GM19324 (cell line): ENCODE results near the gene MEGF6.

Experiments used
- ATAC-seq: cut with Tn5 transposase; IDR thresholded peaks from one replicate; pipeline ENCODE4 v1.9.1; 2021; ENCODE audit warnings: mild to moderate bottlenecking, moderate library complexity; ENCODE audit not compliant: unreplicated experiment, low FRiP score

MEGF6 gene

GRCh38 chr1:3454811-3455618 is 156.3 kb downstream of the MEGF6 start:
- ATAC-seq = no peak

DNA sequence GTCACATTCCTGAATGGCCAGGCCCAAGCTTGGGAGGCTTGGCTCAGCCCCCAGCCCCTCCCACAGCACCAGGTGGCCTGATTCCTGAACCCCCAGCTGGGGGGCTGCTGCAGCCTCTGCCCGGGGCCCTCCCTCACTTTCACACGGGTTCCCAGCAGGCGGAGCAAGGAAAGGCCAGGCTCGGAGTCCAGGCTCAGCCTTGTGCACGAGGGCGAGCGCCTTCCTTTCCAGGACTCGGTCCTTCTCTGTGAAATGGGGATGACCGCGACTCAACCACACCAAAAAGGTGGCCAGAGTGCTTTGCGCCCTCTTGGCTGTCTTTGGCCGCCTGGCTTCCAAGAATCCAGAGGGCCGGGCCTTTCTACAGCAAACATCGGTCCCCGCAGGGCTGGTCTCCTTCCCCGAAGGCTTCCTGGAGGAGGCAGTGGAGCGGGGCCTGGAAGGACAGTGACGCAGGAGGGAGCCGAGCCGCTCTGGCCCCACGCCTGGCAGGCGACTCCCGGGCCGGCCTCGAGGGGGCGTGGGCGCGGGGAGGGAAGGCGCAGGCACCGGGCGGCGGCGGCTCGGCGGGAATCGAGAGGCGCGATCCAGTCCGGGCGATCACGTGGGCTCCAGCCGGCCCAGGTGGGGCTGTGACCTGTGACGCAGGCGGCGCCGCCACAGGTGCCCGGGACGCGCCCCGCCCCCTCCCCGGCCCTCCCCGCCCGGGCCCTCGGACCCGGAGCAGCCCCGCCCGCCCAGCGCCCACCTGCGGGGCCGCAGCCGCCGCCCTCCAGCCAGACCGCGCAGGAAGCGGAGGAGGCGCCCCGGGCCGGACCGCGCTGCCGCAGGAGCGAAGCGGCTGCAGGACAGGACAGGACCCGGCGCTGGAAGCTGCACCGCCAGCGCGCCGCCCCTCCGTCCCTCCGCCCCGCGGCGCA is 157.2 kb downstream of the MEGF6 start, which contains the start of gene ARHGEF16:
TSS of gene ARHGEF16 (plus strand) at position 775 of the 920 bp plus-strand sequence. CDS start 8,420 bp downstream, outside the sequence.
- ATAC-seq = no peak

- no peak for ATAC-seq
These were observed 158.0 kb downstream of the MEGF6 start for GRCh38 chr1:3453203-3453761.

GRCh38 chr1:3452866-3453175 is 158.5 kb downstream of the MEGF6 start:
- ATAC-seq = no peak

DNA sequence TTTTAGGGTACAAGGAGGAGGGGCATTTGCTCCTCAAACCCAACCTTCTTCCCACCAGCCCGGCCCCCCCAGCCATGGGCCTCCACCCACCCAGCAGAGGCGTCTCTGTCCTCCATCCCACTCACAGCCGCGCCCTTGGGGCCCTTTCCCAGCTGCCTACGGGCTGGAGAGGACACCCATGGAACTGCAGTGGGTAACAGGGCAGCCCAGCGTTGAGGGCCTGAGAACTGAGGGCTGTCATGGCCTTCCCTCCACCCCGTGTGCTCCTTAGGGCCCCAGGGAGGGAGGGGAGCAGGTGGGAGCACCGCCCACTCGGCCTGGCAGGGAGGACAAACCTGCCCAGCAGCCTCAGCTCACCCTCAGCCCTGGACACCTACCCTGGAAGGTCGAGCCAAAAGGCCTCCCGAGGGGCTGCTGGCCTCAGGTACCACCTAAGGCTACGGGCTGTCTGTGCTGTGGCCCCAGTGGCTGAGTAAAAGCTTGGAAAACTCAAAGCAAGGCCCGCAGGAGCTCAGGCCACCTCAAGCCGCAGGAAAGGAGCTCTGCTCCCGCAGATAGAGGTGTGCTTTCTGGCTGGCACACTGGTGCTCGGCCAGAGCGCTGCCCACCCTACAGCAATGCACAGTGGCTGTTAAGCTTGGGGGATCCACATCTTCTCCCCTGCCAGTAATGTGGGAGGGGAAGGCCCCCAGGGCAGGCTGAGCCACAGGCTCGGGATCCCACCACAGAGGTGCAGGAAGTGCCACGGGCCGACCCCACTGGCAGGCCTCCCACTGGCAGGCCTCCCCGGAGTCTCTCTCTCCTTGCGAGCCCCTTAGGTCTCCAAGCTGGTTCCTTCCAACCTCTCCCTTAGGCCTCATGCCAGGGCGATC is 159.1 kb downstream of the MEGF6 start:
- no peak for ATAC-seq

DNA sequence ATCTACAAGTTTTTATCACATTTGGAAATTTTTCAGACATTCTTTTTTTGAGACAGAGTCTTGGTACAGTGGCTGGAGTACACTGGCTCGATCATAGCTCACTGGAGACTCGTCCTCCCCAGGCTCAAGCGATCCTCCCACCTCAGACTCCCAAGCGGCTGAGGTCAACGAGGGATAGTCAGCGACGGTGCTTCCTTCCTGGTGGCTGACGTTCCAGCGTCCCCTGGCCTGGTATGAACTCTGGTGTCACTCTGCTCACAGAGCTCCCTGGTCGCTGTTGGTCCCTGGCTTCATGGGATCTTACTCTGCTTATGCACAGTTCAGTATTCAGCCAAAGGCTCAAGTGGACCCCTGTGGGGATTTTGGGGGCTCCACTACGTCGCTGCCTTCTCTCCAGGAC is 160.3 kb downstream of the MEGF6 start:
- no peak for ATAC-seq

GRCh38 chr1:3450202-3450863 is 161.0 kb downstream of the MEGF6 start:
- ATAC-seq = no peak

DNA sequence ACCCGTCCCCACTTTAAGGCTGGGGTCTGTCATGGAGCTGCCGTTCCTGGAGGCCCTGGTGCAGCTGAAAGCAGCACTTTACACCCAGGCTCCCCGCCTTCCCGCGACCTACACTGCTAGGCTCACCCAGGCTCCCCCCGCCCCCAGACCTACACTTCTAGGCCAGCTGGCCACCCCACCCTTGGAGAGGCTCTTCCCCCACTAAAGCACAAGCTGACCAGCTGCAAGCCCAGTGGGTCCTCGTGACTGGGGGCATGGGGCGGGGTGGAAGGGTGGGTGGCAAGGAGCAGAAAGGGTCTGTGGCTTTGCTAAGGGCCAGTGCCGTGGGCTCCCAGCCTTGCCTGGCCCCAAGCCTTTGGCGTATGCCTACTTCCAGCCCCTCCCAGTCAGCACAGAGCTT is 166.6 kb downstream of the MEGF6 start:
- ATAC-seq = no peak

DNA sequence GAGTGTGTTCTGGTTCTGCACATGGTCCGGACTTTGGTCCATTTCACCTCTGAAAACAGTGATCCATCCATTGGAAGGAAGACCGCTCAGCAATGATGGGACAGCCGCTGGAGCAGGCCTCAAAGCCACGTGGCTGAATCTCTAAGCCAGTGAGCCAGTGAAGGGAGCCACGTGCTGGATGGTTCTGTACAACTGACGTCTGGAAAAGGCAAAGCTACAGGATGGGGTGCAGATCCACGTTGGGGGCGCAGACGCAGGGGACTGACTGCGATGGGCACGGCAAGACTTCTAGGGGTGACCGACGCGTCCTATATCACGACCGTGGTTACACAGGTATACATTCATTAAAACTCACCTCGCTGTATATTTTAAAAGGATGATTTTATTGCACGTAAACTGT is 167.0 kb downstream of the MEGF6 start:
- no peak for ATAC-seq

DNA sequence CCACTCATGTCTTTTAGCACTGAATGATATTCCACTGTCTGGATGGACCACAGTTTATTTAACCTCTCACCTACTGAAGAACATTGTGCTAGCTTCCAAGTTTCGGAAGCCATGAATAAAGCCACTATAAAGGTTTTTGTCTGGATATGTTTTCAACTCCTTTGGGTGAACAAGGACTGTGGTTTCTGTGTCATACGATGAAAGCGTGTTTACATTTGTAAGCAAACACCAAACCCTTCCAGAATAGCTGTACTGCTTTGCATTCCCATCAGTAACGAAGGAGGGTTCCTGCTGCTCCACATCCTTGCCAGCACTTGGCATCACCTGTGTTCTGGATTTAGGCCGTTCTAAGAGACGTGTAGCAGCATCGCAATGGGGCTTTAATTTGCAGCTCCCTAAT is 167.5 kb downstream of the MEGF6 start:
- no peak for ATAC-seq

DNA sequence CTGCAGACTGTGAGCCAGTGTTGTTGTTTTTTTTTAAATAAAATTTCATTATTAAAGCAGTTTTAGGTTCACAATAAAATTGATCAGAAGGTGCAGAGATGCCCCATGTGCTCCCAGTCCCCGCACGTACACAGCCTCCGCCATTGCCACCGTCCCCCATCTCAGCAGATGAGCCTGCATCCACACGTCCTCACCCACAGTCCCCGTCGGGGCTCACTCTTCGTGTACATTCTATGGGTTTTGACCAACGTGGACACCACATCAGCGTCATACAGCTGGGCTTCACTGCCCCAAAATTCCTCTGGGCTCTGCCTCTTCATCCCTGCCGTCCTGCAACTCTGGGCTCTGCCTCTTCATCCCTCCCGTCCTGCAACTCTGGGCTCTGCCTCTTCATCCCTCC is 168.4 kb downstream of the MEGF6 start:
- no peak for ATAC-seq

GRCh38 chr1:3442331-3442730 is 169.0 kb downstream of the MEGF6 start:
- ATAC-seq = no peak

- no peak for ATAC-seq
These were observed 169.4 kb downstream of the MEGF6 start for GRCh38 chr1:3441880-3442279.

- ATAC-seq = no peak
These were observed 169.9 kb downstream of the MEGF6 start for GRCh38 chr1:3441410-3441847.

DNA sequence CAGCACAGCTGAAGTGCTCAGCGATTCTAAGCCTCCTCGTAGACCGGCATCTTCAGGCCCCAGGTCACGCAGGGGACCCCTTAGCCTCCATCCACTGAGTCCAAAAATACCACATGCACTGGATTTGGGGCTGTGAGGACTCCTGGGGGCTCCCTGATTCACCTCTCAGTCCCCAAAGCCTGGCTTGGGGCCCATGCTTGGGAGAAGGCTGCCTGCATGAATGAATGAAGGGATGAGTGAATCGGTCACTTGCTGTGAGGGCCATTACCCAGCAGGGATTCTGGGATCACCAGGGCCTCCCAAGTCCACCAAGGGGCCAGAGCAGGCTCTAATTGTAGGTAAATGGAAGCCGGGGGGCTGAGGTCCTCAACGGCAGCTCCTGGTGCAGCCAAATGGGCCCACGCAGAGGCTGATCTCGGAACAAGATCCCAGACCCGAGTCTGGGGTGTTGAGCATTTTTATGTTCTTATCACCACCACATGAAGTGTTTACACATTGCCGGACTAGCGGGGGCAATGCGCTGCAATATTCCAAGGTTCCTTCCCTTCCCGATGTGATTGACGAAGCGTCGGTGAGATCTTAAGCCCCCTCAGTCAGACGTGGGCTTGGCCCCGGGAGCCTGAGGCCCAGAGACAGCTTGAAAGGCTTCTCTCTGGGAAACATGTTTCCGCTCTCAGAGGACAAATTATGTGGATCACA is 170.4 kb downstream of the MEGF6 start:
- ATAC-seq = no peak

DNA sequence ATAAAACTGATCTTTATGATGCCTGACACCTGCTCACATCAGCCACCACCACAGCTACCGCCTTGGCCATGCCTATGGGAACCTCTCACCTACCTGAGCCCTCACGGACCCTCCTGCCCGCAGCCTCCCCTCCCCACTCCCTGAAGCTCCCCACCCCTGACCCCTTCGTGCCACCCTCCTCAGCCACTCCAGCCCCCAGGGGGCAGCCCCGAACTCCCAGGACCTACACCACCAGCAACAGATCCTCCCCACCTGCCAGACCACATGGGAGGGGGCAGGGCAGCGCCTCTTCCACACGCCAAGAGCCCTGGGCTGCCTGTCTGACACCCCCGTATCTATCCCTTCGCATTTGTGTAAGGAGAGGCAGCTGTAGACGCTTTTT is 171.0 kb downstream of the MEGF6 start:
- no peak for ATAC-seq
